GM12878 (cell line): ENCODE measurements around the gene GGT6.

Experiments used
- CREM ChIP-seq: IDR thresholded peaks from 2 replicates; pipeline ENCODE4 v1.6.1; 2014; ENCODE audit warnings: antibody characterized with exemption, low read depth
- MEF2B ChIP-seq: fragments of 450-650 bp; IDR thresholded peaks from 2 replicates; pipeline ENCODE4 v1.6.1; 2018; ENCODE audit warnings: mild to moderate bottlenecking, moderate library complexity; ENCODE audit not compliant: partially characterized antibody, poor library complexity, severe bottlenecking
- NFYB ChIP-seq: IDR thresholded peaks from 2 replicates; pipeline ENCODE4 v1.6.1; 2011; ENCODE audit warnings: low read depth, mild to moderate bottlenecking, low read length, improper control_type of control experiment, moderate library complexity; ENCODE audit not compliant: insufficient read depth
- POLR2A ChIP-seq: IDR thresholded peaks from 2 replicates; pipeline ENCODE4 v1.6.1; 2011; ENCODE audit warnings: low read depth, mild to moderate bottlenecking, low read length
- RAD21 ChIP-seq: IDR thresholded peaks from 2 replicates; pipeline ENCODE4 v1.6.1; 2011; ENCODE audit warnings: mild to moderate bottlenecking, low read depth, low read length, moderate library complexity; ENCODE audit not compliant: insufficient read depth
- SP1 ChIP-seq: IDR thresholded peaks from one replicate; pipeline ENCODE4 v1.6.1; 2011; ENCODE audit warnings: low read depth, low read length
- SRF ChIP-seq, 2 experiments: IDR thresholded peaks; 2 replicates each; pipeline ENCODE4 v1.6.1; 2011; ENCODE audit warnings: low read depth in 2 of 2, low read length in 2 of 2, mild to moderate bottlenecking in 1 of 2, moderate library complexity in 1 of 2
- TF ChIP-seq, protein P1 (sequence below): fragments of 450-650 bp; formaldehyde crosslinking; IDR thresholded peaks from 2 replicates; pipeline ENCODE4 v1.5.0; 2022; ENCODE audit warnings: mild to moderate bottlenecking, missing genetic modification characterization
- TF ChIP-seq, protein P2 (sequence below): IDR thresholded peaks from 2 replicates; pipeline ENCODE4 v1.6.1; 2011; ENCODE audit warnings: mild to moderate bottlenecking, low read depth, low read length, moderate library complexity; ENCODE audit not compliant: insufficient replicate concordance
- TF ChIP-seq, protein P3 (sequence below), 3 experiments: IDR thresholded peaks in 2 of 3; conservative IDR thresholded peaks in 1 of 3; 2 replicates each; pipeline ENCODE4 v1.5.1; 2011; ENCODE audit warnings: low read depth in 3 of 3, low read length in 3 of 3, mild to moderate bottlenecking in 3 of 3, control low read depth in 2 of 3, moderate library complexity in 2 of 3, inconsistent platforms in 1 of 3, mixed read lengths in 1 of 3; ENCODE audit not compliant: control insufficient read depth in 2 of 3, insufficient read depth in 1 of 3; ENCODE audit errors: extremely low read depth in 1 of 3

DNA sequence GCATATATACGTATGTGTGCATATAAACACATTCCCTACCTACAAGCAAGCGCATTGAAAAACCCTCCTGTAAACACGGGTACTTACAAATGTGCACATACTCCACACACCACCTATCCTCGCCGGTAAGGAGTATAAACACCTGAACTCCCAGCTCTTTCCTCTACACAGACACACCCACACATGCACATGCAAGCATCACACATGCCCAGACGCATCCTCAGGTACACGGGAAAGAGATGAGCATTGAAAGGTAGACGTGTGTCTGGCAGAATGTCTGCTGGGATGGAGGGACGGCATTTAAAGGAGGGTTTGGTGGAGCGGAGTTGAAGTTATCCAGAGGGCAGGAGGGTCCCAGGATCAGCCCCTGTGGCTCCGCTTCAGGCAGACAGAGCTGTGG, 19.3 kb upstream of the GGT6 start:
- TF ChIP-seq, protein P1, sequence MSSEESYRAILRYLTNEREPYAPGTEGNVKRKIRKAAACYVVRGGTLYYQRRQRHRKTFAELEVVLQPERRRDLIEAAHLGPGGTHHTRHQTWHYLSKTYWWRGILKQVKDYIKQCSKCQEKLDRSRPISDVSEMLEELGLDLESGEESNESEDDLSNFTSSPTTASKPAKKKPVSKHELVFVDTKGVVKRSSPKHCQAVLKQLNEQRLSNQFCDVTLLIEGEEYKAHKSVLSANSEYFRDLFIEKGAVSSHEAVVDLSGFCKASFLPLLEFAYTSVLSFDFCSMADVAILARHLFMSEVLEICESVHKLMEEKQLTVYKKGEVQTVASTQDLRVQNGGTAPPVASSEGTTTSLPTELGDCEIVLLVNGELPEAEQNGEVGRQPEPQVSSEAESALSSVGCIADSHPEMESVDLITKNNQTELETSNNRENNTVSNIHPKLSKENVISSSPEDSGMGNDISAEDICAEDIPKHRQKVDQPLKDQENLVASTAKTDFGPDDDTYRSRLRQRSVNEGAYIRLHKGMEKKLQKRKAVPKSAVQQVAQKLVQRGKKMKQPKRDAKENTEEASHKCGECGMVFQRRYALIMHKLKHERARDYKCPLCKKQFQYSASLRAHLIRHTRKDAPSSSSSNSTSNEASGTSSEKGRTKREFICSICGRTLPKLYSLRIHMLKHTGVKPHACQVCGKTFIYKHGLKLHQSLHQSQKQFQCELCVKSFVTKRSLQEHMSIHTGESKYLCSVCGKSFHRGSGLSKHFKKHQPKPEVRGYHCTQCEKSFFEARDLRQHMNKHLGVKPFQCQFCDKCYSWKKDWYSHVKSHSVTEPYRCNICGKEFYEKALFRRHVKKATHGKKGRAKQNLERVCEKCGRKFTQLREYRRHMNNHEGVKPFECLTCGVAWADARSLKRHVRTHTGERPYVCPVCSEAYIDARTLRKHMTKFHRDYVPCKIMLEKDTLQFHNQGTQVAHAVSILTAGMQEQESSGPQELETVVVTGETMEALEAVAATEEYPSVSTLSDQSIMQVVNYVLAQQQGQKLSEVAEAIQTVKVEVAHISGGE: no peak
- TF ChIP-seq, protein P2, sequence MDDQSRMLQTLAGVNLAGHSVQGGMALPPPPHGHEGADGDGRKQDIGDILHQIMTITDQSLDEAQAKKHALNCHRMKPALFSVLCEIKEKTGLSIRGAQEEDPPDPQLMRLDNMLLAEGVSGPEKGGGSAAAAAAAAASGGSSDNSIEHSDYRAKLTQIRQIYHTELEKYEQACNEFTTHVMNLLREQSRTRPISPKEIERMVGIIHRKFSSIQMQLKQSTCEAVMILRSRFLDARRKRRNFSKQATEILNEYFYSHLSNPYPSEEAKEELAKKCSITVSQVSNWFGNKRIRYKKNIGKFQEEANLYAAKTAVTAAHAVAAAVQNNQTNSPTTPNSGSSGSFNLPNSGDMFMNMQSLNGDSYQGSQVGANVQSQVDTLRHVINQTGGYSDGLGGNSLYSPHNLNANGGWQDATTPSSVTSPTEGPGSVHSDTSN: no peak
- no peak for TF ChIP-seq NFYB
- no peak for TF ChIP-seq MEF2B
- no peak for TF ChIP-seq SP1
- no peak for TF ChIP-seq SRF (IDR thresholded peaks at IDR 0.05; ENCODE audit: low read depth in 2 of 2, low read length in 2 of 2)
- TF ChIP-seq, protein P3, sequence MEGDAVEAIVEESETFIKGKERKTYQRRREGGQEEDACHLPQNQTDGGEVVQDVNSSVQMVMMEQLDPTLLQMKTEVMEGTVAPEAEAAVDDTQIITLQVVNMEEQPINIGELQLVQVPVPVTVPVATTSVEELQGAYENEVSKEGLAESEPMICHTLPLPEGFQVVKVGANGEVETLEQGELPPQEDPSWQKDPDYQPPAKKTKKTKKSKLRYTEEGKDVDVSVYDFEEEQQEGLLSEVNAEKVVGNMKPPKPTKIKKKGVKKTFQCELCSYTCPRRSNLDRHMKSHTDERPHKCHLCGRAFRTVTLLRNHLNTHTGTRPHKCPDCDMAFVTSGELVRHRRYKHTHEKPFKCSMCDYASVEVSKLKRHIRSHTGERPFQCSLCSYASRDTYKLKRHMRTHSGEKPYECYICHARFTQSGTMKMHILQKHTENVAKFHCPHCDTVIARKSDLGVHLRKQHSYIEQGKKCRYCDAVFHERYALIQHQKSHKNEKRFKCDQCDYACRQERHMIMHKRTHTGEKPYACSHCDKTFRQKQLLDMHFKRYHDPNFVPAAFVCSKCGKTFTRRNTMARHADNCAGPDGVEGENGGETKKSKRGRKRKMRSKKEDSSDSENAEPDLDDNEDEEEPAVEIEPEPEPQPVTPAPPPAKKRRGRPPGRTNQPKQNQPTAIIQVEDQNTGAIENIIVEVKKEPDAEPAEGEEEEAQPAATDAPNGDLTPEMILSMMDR (IDR thresholded peaks at IDR 0.05 in 2 of 3, conservative IDR thresholded peaks at IDR 0.05 in 1 of 3; ENCODE audit: control insufficient read depth in 2 of 3, extremely low read depth in 1 of 3, insufficient read depth in 1 of 3, low read depth in 3 of 3, low read length in 3 of 3): no peak
- no peak for TF ChIP-seq CREM
- no peak for TF ChIP-seq RAD21
- no peak for TF ChIP-seq POLR2A
